ENCODE data around the gene TP53BP1.
A peak's percentile ranks its signal among the peaks of the same experiment; 100 is the strongest.

TP53BP1 gene

DNA sequence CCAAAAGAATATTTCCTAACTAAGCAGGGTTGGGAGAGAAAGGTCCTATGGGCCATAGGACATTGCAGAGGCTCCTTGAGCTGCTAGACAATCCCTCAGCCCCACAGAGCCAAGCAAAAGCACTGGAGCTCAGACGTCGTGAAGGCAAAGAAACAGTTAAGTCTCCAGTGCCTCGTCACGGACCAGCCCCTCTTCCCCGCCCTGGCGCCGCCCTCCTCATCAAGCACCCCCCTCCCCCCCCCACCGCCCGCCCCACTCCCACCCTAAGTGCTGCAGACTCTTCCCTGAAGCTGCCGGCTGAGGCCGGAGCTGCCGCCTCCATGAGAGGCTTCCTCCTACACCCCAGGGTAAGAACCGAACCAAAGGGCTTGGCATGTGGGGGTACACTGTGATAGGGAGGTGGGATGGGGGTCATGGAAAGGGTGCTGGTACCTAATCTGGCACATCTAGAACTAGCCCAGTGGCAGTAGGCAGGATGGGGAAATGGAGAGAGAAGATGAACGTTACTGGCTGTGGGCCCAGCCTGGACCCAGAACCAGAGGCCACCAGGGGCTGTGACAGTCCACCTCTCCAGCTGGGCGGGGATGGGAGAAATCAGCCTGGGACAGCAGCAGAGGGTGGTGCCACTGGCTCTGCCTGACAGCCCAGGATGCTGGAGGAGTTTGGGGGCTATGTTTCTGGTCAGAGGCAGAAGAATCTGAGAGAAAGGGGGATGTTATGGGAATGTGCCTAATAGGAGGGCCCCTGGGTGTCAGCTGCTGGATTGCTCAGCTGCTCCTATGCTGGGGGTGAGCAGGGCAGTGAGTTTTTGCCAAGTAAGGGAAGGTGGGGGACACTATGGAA, 24.6 kb upstream of the TP53BP1 start, which contains the start of gene MAP1A:
MAP1A (plus strand) TSS at position 255 of the 843 bp plus-strand sequence. CDS start 3,866 bp downstream, outside the sequence.
- no peak for DNase-seq

DNA sequence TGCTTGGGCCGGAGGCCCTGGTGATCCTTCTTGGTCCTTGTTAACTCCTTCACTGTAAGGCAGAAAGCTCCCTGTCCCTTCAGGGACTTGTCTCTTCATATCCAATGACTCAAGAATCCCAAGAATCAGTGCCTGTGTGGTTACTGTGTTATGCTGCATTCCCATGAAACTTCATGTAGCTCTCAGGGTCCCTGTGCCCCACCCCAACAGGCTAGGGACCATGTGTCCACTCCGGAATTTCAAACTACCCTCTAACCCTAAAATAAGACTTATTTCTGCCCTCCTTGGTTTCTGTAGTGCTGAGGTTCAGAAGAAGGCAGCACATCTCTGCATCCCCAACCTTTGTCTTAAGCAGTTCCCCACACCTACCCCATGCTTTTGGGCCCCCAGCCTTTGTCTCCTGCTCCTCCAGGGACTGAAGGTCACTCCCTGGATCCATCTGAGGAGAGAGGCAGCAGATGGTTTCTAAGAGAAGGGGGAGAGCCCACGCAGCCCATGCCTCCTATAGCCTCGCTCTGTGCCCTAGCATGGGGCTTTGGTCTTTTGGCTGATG, 23.9 kb upstream of the TP53BP1 start:
- DNase-seq: no peak

DNA sequence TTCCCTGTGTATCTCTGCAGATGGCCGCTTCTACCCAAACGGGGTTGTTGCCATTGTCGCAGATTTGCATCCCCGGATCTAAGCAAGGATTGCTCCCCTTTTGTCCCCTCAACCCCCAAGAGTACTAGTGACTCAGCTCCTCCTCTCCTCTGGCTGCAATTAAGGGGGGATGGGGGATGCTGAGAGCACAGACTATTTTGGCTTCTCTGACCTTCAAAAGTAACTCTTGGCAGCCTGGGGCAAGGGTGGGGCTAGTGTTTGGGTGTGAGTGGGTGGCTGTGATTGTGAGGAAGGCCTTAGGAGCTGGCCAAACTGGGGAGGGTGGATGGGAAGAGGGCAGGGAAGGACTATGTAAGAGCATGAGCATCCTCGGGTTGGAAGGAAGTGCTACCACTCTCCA, 23.2 kb upstream of the TP53BP1 start:
- no peak for DNase-seq

DNA sequence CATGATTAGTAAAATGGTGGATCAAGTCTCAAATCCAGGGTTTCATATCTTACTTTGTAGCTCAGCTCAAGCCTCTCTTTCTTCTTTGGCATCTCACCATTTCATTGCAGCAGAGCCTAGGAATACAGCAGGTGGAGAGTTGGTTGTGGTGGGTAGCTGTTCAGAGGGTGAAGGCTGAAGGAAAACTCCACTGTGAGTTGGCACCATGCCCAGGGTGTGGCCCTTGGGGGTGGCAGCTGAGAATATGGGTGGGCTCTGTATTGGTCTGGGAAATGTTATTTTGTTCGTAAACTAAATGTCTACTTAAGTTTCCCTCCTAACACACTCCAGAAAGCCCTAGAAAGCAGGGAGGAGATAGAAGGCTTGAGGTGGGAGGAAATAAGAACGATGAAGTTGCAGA, 22.8 kb upstream of the TP53BP1 start:
- no peak for DNase-seq

DNA sequence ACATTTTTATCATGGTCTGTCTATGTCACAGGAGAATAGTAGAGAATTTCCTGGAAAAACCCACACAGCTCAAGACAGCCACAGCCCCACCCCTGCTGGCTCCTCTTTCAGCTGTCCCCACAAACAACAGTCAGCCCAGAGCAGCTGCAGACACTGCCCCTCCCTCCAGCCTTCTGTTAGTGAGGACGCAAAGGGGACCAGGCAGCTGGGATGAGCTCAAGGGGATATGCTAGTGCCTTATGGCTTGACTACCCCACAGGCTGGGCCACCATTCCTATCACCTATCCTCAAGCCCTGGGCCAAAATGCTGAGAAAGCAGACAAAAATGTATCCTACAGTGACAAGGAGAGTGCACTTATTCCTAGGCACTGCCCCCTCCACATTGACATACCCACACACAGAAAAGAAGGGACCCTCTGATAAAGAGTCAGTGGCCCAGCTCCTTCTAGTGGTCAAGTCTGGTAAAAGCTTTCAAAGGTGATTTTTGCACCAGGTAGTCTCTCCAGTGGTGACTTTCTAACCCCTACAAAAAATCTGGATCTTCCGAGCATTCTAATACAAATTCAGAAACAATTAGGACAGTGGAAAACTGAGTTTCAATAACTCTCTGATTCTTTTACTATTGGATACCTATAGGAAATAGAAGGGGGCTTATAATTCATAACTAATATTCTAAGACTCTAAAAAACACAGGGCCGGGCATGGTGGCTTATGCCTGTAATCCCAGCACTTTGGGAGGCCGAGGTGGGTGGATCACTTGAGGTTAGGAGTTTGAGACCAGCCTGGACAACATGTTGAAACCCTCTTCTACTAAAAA, 21.5 kb upstream of the TP53BP1 start:
- no peak for DNase-seq

DNA sequence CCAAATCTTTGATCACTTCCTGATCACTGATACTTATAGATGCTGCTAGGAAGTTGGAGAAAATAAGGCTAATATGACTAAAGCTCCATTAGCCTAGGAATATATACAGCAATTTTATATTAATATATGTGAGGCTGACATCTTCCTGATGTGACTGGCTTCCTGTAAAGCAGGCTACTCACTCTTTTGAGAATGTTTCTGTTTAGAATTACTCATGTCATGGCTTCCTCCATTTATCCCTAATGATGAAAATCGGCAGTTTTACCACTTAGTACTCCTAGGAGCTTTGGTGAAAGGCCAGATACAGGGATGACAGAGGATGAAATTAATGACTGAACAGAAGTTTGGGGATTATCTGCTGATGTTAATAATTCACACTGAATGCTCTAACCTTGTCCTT, 20.6 kb upstream of the TP53BP1 start:
- no peak for DNase-seq

DNA sequence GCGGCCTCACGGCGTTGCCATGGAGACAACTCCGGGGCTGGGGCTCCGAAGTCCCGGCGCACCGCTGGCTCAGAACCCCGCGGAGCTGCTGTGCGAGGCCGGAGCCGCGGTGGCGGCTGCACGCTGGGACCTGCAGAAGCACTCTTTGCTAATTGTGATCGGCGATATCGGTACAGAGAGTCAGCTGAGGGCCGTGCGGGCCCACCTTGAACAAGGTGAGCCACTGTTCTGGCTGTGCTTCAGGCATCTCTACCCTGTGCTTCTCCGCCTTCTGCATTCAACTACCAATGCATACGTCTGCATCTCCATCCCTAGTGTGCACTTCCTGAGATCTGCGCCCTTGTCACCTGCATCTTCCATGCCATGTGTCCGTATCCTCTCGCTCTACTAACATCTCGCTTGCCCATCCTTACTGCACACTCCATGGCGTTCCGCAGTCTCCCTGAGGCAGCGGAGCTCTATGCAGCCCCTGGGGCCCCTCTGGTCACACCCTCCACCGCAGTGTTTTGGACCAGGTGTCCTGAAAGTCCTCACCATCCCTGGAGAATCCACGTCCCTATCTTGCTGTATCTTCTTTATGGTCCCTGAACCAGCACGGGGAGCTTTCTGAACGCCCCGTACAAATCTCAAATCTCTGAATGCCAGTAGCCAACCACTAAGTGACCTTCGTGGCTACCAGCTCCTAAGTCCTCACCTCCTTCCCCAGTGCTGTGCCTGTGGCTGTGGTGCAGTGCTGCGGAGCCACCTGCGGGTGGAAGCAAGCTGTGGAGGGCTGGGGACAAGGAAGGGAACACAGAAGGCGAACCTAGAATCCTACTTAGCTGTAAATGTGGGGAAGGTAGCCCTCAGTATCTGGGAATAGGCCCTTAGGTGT, 18.3 kb upstream of the TP53BP1 start:
- no peak for DNase-seq

DNA sequence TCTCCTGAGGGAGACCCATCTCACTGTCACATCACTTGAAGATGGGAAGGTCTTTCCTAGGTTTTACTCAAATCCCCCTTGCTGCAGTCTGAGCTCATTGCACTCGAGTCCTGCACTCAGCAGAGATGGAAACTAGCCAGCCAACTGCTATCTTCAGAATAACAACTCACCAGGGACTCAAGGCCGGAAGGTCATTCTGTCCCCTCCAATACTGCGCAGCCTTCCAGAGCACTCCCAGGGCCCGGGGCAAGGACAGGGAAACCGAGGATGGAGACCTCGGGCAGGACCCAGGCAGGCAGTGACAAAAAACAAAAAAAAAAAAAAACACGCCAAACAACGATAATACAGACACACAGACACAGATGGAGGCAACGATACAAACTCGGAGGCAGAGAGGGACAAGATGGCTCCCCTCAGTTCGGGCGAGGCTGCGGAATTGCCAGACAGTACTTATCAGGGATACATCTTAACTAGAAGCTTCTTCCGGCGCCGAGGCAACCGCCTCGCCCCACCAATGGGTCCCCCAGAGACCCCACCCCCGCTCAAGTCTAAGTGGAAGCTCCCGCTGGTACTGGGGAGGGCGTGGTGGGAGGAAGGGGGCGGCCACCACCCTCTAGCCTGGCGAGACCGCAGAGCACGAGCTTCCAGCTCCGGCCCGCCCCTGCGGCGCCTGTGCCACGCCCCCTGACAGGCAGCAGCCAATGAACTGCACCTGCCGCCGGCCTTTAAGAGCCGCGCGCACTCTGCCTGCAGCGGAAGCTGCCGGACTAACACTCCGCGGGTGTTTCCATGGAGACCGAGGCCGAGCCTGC, 17.4 kb upstream of the TP53BP1 start:
- peak; percentile 92 for DNase-seq

DNA sequence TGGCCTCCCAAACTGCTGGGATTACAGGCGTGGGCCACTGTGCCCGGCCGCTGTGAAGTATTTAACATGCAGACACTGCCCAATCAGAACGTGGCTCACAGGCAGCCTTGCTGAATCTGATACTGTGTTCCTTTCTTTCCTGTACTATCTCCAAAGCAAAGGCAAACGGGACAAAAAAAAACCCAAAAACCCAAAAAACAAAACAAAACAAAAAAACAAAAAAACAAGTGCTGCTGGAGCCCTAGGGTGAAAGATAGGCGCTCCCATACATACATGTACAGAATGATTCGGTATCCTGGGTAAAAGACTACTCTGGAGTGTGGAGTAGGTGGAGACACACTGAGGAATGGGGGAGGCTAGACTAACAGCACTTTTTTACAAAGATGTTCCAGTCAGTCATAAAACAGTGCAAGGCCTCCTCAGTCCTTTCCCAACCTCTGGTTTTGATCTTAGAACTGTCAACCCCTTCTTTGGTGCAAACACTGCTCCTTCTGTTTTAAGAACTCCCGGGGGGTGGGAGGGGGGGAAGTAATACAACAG, 16.8 kb upstream of the TP53BP1 start:
- DNase-seq: no peak

DNA sequence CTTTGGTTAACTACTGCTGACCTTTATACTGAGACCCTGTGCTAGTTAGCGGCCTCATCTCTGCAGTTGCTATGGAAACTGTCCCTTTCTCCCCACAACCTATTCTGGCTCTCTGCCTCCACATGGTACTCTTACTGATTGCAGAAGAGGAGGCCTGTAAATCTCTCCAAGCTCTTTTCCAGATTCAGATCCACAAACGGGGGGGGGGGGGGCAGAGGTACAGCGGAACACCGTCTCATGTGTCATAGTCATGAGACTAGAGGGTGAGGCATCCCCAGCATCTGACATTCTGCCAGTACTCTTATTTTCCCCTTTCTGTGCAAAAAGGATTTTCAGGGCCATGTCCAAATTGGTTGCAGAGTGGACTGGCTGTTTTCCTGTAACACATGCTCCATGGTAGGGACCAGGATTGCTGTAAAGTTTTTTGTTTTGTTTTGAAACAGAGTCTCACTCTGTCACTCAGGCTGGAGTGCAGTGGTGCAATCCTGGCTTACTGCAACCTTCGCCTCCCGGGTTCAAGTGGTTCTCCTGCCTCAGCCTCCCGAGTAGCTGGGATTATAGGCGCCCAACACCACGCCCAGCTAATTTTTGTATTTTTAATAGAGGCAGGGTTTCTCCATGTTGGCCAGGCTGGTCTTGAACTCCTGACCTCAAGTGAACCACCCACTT, 16.2 kb upstream of the TP53BP1 start:
- no peak for DNase-seq

DNA sequence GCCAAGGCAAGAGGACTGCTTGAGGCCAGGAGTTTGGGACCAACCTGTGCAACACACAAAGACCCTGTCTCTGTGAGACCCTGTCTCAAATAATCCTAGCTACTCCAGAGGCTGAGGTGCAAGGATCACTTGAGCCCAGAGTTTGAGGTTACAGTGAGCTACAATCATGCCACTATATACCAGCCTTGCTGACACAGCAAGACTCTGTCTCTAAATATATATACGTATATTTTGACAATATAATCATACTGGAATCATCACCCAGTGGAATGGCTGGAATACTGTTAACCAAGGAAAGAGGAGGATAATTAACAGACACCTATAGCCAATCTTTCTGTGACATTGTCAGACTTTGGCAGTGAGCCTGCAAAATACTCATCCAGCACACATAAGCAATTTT, 15.5 kb upstream of the TP53BP1 start:
- DNase-seq: no peak

DNA sequence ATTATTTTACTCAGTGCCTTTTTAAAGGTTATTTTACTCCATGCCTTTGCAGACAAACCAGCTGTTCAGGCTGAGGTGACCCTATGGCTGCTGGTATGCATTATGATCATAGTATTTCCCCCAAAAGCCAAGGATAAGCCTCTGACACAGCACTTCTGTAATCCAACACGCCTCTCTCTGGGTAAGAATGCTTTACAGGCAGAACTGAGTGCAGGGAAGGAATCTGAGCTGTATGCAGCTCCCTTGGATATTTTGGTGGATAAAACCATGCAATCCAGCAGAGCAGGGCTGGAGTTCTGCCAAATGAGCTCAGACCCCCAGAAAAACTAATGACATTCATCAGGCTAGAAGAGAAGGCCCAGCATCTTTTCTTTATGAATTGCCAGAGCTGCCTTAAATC, 12.8 kb upstream of the TP53BP1 start:
- no peak for DNase-seq

DNA sequence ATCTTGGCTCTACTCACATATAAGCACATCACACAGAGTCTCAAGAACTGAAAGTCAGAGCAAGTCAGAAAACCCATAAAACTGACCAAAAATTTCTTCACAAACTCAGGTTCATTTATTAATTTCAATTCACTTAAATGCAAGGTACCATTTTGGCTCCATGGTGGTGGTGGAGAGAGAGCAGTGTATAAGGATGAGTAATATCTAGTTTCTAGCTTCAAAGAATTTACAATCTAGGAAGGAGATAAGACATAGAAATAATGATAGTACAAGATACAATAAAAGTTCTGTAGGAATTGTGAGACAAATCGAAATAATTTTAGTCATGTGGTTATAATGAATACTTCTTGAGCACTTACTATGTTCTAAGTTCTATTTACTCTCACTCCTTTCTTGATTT, 6.7 kb upstream of the TP53BP1 start:
- no peak for DNase-seq

DNA sequence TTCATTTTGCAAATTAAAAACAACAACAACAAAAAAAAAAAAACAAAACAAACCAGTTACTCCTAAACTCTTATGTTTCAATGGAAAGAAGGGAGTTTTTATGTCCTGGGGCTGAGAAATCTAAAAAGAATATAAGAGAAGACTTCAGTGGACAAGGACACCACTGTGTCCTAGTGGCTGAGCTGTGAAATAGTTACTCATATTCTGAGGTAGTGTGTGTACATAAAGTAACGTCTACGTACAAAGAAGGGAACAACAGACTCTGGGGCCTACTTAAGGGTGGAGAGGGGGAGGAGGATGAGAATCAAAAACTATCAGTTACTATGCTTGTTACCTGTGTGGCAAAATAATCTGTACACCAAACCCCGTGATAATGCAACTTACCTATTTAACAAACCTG, 6.0 kb upstream of the TP53BP1 start:
- DNase-seq: no peak

DNA sequence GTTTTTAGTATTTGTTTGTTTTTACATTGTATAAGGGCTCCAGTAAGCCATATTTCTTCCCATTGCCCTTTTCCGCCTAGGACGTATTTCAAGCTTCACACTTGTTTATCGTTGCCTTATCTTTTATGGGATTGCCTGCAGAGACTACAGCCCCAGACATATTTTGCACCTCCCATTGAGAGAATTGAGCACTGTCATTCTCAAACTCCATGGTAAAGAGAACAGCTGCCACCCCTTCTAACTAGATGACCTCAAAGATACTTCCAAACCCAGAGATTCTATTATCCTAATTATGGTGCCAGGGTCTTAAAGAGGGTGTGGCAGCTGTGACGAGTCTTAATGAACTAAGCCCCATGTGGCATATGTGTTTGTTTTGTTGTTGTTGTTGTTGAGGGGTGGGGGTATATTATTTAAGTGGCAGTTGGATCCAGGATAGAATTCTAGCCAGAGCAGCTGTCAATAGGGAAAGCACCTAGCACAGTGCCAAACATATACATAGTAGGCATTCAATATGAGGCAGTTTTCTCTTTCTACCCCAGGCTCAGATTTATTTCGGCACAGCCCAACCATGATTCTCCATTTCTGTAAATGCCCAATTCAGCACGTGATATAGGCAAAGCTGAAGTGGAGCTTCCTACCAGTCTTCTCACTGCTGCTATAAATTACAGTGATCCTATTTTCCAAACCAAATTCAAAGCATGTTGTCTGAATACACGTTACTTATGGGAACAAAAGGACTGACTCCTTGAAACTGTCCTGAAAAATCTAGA, 932 bp upstream of the TP53BP1 start:
- DNase-seq: no peak

DNA sequence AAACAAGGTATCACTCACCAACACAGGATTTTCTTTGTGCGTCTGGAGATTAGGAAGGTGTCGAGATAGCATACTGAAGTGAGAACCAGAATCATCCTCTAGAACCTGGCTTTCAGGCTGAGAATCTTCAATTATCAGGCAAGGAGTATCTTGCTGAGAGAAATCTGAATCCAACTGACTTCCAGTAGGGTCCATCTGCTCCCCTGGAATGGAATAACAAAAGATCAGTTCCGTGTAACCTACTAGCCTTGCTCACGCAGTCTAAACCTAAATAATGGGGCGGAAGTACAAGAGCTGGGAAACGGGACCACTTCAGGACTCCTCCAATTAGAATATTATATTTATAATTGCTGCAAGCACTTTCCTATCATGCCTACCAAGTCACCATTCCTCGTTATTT, 690 bp downstream of the TP53BP1 start:
- no peak for DNase-seq

DNA sequence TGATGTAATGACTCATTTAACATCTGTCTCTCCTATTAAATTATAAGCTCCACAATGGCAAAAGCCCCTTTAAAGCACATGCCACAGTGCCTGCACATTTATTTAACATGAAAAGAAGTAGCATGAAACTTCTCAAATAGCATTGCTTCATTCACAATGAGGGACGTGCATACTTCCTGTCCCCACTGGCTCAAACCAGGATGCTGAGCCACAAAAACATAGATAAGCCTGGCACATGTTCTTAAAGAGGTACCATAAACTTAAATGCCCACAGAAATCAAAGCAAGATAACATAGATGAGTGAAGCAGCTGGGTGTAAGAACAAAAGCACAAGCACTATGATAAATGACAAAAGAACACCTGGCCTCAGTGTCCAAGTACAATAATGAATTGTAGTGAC, 3.8 kb downstream of the TP53BP1 start:
- no peak for DNase-seq

DNA sequence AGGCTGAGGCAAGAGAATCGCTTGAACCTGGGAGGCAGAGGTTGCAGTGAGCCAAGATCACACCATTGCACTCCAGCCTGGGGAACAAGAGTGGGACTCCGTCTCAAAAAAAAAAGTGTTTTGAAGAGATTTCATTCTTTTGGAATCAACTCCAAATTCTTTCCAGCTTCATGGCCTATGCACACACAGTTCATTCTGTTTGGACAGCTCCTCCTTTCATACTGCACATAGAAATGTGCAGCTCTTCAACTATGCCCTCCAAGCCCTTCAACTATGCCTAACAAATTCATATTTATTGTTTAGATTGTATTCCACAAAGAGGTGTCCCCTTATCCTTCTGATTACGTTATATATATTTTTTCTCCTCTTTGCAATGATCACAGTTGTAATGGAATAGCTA, 4.2 kb downstream of the TP53BP1 start:
- no peak for DNase-seq

DNA sequence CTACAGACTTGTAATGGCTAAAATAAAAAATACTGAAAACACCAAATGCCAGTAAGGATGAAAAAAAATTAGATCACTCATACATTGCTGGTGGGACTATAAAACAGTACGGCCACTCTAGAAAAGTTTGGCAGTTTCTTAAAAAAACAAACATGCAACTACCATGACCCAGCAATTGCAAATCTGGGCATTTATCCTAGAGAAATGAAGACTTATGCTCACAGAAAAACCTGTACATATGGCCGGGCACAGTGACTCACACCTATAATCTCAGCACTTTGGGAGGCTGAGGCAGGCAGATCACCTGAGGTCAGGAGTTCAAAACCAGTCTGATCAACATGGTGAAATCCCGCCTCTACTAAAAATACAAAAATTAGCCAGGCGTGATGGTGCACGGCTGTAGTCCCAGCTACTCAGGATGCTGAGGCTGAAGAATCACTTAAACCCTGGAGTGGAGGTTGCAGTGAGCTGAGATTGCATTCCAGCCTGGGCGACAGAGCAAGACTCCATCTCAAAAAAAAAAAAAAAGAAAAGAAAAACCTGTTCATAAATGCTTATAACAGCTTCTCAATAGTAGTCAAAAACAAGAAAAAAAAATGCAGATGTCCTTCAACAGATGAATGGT, 5.6 kb downstream of the TP53BP1 start:
- no peak for DNase-seq

DNA sequence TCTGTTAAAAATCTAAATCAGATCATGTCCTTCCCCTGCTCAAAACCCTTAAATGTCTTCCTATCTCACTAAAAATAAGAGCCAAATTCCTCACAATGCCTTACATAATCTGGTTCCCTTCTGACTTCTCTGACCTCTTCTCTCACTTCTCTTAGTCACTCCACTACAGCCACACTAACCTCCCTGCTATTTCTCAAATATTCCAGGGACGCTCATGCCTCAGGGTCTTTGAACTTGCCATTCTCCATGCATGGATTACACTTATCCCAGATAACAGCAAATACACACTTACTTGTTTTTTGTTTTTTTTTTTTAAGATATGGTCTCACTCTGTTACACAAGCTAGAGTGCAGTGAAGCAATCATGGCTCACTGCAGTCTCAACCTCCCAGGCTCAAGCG, 8.5 kb downstream of the TP53BP1 start:
- no peak for DNase-seq
